Measurements from ENCODE around the gene LSM7. TPM values are rescaled to one million over a fixed set of nuclear protein-coding genes. Genes with fewer than 3 reads are reported as not detected.

Gene LSM7
- total RNA-seq, 1 experiment from 2014 or later = 282 TPM

DNA sequence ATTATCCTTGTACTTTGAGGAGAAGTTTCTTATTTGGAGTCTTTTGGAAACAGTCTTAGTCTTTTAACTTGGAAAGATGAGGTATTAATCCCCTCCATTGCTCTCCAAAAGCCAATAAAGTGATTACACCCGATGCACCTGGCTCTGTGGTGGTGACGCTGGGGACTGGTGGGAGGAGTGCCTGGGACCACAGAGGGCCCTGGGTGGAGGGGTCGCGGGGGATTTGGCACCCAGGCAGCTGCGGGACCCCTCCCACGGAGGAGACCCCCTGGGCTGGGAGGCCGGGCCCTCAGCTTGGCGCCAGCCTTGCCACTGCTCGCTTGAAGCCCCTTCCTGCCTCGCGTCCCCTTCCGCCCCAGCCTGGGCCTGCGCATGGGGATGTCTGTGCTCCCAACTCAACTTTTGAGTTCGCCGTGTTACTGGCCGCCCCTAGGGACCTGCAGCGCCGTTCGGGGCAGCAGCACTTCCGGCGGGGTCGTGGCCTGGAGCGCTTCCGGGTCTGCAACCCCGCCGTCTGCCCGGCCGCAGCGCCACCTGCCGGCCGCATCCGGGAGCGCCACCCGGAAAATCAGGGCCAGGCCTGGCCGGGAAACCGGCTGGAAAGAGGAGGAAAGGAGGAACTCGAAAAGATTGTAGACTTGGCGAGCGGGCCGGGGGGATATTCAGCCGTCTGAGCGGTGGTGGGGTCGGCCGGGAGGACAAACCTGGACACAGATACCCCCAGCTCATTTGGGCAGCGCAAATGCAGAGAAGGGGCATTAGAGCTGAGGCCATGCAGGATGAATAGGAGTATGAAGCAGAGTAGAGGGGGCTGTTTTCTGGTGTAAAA is 54.8 kb downstream of the LSM7 start:
- TF ChIP-seq, protein P1, sequence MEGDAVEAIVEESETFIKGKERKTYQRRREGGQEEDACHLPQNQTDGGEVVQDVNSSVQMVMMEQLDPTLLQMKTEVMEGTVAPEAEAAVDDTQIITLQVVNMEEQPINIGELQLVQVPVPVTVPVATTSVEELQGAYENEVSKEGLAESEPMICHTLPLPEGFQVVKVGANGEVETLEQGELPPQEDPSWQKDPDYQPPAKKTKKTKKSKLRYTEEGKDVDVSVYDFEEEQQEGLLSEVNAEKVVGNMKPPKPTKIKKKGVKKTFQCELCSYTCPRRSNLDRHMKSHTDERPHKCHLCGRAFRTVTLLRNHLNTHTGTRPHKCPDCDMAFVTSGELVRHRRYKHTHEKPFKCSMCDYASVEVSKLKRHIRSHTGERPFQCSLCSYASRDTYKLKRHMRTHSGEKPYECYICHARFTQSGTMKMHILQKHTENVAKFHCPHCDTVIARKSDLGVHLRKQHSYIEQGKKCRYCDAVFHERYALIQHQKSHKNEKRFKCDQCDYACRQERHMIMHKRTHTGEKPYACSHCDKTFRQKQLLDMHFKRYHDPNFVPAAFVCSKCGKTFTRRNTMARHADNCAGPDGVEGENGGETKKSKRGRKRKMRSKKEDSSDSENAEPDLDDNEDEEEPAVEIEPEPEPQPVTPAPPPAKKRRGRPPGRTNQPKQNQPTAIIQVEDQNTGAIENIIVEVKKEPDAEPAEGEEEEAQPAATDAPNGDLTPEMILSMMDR (conservative IDR thresholded peaks at IDR 0.05; ENCODE audit: low read depth, low read length) = peak; percentile 82
- TF ChIP-seq EZH2phosphoT487 (IDR thresholded peaks at IDR 0.05; ENCODE audit: borderline replicate concordance, low read length) = no peak
- H4K20me1 ChIP-seq (ENCODE audit: low read length) = peaks cover 36% of the 10 kb centered on the region
- H3K27ac ChIP-seq (ENCODE audit: low read length) = 0 out of 2 replicates have a peak overlapping the region, but pooled peaks have one; percentile 21
- no peaks in the 10 kb centered on the region for H3K9me2 ChIP-seq (replicated peaks; ENCODE audit: low read length)
- no peaks in the 10 kb centered on the region for H3F3A ChIP-seq (ENCODE audit: low read length, unreplicated experiment)
- peak overlapping the region; percentile 51 for H3K4me3 ChIP-seq (ENCODE audit: low read length)
- H3K4me1 ChIP-seq (ENCODE audit: insufficient read depth, low read length) = peaks cover 19% of the 10 kb centered on the region
- H3K9ac ChIP-seq (ENCODE audit: low read length) = no peak overlapping the region
- H3K36me3 ChIP-seq (ENCODE audit: low read depth, low read length) = peaks cover 10% of the 10 kb centered on the region; the same call in 1 of the 2 replicates
- no peaks in the 10 kb centered on the region for H3K9me3 ChIP-seq (ENCODE audit: low read length)
- intact Hi-C loops (cut with micrococcal nuclease) = loop anchor here (1.0 to 5.0 kb wide), 2 partner anchors 37 to 106 kb away; partner anchors contain the start of genes PLEKHJ1 and SF3A2
- ChIA-PET CTCF (no interaction called here), POLR2A (ENCODE audit: unreplicated experiment) (no interaction called here)
- H3K4me2 ChIP-seq (ENCODE audit: low read length) = peak overlapping the region; percentile 93
- H3K79me2 ChIP-seq (ENCODE audit: low read length) = peaks cover 50% of the 10 kb centered on the region
- no peaks in the 10 kb centered on the region for H3K27me3 ChIP-seq (ENCODE audit: low read length)
- no TSS peak for BruUV-seq (replicated peaks)
- H2AFZ ChIP-seq (ENCODE audit: low read length) = no peak overlapping the region
- DNase-seq (peak; percentile 66), ATAC-seq (peak; percentile 40)

Other genes starting within 250 kb of the LSM7 start
- 15.1 and 24.8 TPM in 2 replicates for gene MOB3A, start 232.3 kb downstream of the LSM7 start, total RNA-seq (2014; rRNA removed)
- 1.0 and 3.6 TPM in 2 replicates for gene IZUMO4, start 231.7 kb downstream of the LSM7 start, total RNA-seq (2014; rRNA removed)
- gene AP3D1, start 177.0 kb downstream of the LSM7 start, total RNA-seq (2014; rRNA removed) = 103 and 142 TPM in 2 replicates
- 11.4 and 19.7 TPM in 2 replicates for gene DOT1L, start 164.7 kb downstream of the LSM7 start, total RNA-seq (2014; rRNA removed)
- gene PLEKHJ1, start 92.3 kb downstream of the LSM7 start, total RNA-seq (2014; rRNA removed) = 94.8 and 108 TPM in 2 replicates
- gene SF3A2, start 91.8 kb downstream of the LSM7 start, total RNA-seq (2014; rRNA removed) = 33.8 and 55.5 TPM in 2 replicates
- gene AMH, start 79.3 kb downstream of the LSM7 start, total RNA-seq (2014; rRNA removed) = 6.0 and 7.7 TPM in 2 replicates
- gene JSRP1, start 72.2 kb downstream of the LSM7 start, total RNA-seq (2014; rRNA removed) = not detected in 2 replicates
- gene PEAK3, start 46.4 kb downstream of the LSM7 start, total RNA-seq (2014; rRNA removed) = not detected in 2 replicates
- gene LINGO3, start 20.4 kb downstream of the LSM7 start, total RNA-seq (2014; rRNA removed) = 0.58 TPM in 1 of 2 replicates, not detected in the other
- 28.6 and 32.2 TPM in 2 replicates for gene SPPL2B, start 98 bp upstream of the LSM7 start, total RNA-seq (2014; rRNA removed)
- 0.17 TPM in 1 of 2 replicates, not detected in the other for gene TMPRSS9, start 31.7 kb upstream of the LSM7 start, total RNA-seq (2014; rRNA removed)
- 129 and 131 TPM in 2 replicates for gene TIMM13, start 99.0 kb upstream of the LSM7 start, total RNA-seq (2014; rRNA removed)
- 220 and 327 TPM in 2 replicates for gene LMNB2, start 128.4 kb upstream of the LSM7 start, total RNA-seq (2014; rRNA removed)
- gene GADD45B, start 147.5 kb upstream of the LSM7 start, total RNA-seq (2014; rRNA removed) = 137 and 154 TPM in 2 replicates

All from PC-3 (cell line).